Right kidney (tissue), 1 donor: ENCODE data around the gene BICRA.
"Not testable (repeated sequence)": the region's sequence is repeated elsewhere in the genome, so short reads cannot be mapped to it uniquely, and the experiment has no call there.

Source experiments
- DNase-seq: peaks from one replicate; pipeline ENCODE4 v3.0.0-alpha.2; 2016

Gene BICRA

DNA sequence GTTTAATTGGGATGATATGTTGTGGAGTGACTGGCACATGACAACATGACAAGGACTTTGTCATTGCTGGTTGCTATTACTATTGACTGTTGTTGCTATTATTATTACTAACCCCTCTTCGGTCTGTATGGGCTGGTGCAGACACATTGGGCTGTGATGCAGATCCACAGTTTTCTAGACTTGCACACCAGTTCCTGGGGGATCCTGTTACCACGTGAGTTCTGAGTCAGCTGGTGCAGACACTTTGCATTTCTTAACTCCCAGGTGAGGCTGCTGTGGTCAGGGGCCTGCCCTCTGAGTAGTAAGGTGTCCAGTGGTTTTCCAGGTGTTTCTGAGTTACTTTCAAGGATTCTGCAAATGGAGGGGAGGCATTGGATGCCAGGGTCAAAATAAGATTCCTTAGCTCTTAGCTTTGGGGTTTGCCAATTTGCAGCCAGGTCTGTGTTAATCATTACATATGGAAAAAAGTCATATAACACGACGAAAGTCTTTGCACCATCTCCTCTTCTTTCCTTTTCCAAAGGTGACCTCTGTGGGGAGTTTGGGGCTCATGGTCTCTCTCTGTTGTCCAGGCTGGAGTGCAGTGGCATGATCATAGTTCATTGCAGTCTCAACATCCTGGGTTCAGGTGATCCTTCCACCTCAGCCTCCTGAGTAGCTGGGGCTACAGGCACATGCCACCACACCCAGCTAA is 19.3 kb downstream of the BICRA start:
- no peak for DNase-seq

DNA sequence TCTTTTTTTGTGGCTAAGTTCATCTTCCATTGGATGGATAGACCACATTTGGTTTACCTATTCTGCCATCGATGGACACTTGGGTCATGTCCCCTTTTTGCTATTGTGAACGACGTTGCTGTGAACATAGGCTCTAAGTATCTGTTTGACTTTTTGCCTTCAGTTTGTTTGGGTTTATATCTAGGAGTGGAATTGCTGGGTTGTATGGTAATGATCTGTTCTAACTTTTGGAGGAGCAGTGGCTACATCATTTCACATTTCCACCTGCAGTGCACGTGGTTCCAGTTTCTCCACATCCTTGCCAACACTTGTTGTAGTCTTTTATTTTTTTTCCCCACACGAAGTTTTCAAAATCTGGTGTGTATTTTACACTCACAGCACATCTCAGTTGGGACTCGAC is 21.7 kb downstream of the BICRA start:
- DNase-seq: no peak

DNA sequence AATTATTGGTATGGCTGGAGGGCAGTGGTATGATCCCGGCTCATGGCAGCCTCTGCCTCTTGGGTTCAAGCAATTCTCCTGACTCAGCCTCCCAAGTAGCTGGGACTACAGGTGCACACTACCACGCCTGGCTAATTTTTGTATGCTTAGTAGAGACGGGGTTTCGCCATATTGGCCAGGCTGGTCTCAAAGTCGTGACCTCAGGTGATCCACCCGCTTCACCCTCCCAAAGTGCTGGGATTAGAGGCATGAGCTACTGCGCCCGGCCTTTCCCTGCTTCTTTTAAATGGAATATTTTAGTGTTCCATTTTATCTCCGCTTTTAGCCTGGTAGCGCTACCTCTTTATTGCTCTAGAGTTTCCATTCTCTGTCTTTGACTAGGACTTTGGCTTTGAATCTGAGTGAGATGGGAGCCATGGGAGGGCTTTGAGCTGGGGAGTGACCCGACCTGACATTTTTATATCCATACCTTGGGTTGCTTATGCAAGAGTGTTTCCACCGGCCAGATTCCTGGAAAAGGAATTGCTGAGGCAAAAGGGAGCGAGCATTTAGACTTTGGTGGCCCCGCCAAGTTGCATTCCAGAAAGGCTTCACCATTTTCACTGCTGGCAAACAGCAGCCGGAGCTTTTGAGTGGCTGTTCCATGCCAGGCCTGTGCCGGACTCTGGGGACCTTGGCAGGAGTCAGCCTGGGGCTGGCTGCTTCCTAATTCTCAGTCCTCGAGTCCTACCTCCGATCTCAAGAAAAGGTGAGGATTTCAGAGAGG is 22.9 kb downstream of the BICRA start:
- DNase-seq: no peak

DNA sequence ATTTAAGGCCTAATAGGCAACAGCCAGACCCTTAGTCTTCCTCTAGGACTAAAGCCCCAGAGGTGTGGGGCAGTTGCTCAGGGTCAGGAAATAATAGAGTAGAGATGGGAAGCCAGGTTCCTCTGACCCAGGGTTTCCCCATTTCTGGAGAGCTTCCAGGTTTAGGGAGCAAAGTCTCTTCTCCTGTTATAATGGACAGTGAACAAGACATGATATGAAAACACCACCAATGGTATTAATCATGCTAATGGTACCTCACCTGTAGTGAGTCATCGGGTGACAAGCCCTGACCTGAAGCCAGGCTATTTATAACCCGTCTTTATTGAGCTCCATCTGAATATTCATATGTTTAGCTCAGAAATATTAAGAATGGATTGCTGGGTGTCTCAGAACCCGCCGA is 24.6 kb downstream of the BICRA start:
- no peak for DNase-seq

DNA sequence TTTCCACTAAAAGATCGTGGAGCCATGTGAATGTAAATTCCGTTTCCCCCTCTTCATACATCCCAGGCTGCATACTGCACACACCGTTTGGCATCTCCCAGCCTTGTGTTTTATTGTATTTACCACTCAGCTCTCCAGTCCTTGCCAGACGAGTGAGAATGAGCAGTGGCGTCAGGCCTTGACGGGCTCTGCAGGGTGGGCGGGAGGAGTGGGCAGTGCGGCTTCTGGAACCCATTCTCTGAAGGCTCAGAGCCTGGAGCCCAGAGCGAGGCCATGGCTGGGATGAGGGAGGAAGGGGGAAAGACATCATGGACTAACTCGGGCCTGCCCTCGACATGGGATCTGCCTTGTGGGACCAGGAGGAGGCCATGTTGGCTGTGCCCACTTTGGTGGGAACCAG is 25.1 kb downstream of the BICRA start:
- no peak for DNase-seq

DNA sequence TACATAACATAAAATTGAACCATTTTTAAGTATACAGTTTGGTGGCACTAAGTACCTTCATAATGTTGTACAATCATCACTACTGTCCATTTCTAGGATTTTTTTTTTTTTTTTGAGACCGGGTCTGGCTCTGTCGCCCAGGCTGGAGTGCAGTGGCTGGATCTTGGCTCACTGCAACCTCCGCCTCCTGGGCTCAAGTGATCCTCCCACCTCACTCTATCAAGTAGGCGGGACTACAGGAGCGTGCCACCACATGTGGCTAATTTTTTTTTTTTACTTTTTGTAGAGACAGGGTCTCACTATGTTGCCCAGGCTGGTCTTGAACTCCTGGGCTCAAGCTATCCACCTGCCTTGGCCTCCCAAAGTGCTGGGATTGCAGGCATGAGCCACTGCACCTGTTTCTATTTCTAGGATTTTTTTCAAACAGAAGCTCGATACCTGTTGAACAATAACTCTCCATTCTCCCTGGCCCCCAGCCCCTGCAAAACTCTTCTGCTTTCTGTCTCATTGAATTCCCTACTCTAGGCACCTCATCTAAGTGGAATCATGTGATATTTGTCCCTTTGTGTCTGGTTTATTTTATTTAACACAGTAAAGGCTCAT is 26.3 kb downstream of the BICRA start:
- DNase-seq: not testable (repeated sequence)

DNA sequence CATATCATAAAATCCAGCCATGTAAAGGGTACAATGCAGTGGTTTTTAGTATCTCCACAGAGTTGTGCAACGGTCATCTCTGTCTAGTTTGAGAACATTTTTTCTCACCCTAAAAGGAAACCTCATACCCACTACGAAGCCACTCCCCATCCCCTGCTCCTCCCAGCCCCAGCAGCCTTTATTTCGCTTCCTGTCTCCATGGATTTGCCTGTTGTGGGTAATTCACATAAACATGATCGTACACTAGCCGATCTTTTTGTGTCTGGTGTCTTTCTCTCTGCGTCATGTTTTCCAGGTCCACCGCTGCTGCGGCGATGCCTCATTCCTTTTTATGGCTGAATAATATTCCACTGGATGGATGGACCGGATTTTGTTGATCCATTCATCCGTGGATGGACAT is 28.6 kb downstream of the BICRA start:
- no peak for DNase-seq

DNA sequence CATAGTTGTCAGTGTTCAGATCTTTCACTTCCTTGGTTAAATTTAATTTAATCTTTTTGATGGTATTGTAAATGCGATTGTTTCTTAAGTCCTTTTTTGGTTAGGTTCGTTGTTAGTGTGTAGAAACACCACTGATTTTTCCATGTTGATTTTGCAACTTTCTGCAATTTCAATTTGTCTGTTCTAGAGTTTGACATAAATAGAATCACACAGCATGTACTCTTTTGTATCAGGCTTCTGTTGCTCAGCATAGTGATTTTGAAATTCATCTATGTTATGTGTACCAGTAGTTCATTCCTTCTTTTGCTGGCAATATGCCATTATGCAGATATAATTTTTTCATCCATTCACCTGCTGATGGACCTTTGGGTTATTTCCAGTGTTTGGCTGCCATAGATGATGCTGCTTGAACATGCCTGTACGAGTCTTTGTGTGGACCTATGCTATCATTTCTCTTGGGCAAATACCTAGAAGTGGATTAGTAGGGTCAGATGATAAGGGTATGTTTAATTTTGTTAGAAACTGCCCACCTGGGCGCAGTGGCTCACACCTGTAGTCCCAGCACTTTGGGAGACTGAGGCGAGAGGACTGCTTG is 33.1 kb downstream of the BICRA start:
- DNase-seq: no peak

DNA sequence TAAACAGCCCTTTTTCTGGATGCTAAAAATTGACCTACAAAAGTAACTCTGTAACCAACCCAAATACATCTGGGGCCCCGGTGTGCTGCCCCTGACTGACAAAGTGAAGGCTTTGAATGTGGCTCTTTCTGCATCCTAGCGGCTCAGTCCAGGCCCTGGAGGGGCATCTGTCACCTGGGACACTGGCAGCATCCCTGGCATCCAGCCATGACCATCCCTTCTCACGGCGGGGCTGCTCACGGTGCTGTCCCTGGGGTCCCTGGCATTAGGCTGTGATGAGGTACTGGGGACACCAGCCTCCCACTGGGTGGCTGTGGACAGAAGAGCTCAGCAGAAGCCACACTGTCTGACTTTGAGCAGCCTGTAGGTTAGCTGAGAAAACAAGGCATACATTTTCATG is 34.3 kb downstream of the BICRA start:
- DNase-seq: no peak

DNA sequence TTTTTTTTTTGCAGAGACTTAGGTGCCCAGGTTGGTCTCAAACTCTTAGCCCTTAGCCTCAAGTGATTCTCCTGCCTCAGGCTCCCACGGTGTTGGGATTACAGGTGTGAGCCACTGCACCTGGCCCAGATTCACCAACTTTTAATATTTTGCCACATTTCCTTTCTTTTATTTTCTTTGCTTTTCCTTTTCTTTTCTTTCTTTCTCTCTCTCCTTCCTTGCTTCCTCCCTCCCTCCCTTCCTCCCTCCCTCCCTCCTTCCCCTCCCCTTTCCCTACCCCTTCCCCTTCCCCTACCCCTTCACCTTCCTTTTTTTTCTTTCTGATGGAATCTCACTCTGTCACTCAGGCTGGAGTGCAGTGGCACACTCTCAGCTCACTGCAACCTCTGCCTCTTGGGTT is 35.3 kb downstream of the BICRA start:
- DNase-seq: no peak

DNA sequence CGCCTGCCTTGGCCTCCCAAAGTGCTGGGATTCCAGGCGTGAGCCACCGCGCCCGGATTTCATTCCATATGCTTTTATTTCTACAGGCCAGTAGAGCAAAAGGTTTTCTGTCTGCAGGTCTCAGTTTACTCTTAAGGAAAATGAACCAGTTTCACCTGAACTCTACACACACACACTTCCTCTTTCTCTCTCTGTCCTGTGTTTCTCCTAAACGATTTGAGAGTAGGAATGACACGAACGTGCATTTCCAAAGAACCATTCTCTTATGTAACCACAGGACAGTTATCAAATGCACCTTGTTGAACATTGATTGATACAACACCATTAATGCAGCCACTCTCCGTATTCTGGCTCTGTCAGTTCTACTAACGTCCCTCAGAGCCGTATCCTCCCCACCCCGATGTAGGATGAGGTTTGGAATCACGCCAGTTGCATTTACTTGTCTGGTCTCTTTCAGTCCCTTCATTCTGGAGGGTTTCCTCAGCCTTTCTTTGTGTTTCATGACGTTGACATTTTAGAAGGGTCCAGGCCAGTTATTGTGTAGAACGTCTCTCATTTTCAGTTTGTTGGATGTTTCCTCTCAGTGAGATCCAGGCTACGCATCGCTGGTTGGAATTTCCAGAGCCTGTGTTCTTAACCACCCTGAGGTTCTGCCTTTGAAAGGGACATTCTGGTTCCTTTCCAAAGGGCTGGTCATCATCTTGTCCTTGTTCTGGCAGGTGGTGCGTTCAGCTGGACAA is 36.0 kb downstream of the BICRA start:
- DNase-seq: no peak

DNA sequence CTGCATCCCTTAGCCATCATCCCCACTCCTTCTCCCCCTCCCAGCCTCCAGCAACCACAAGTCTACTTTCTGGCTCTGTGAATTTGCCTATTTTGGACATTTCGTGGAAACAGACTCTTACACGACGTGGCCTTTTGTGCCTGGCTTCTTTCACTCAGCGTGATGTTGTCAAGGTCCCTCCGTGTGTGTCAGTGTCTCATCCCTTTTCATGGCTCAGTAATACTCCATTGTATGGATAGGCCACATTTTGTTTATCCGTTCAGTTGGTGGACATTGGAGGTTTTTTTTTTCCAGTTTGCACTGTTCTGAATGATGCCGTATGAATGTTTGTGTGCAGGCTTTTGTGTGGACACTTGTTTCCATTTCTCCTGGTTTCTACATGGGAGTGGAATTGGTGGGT is 38.0 kb downstream of the BICRA start:
- DNase-seq: no peak

DNA sequence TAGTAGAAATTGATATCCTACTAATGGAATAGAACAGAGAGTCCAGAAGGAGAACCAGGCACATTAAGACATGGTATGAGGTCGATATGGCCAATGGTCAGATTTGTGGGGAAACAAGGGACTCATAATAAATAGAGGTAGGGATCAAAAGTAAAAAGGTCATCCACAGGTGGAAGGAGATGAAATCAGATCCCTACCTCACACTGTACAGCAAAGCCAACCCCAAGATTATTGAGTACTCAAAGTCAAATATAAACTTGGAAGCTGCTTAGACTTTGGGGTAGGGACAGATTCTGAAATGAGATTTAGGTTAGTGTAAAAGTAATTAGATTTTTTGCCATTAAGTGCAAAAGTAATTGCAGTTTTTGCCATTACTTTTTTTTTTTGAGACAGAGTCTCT is 40.7 kb downstream of the BICRA start:
- no peak for DNase-seq

DNA sequence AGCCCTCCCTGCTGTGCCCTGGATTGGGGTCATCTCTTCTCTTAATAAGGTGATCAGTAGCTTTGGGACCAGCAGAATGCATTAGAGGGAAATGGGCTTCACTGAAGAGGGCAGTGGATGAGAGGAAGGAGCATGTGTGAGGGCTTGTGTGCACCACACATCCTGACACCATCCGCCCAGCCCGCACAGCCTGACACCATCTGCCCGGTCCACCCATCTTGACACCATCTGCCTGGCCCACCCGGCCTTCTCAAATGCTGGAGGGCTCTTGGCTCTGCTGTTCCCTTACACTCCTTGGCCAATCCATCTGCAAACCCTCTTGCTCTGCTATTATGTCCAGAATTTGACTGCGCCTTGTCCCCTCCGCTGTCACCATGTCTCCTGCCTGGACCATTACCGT is 41.8 kb downstream of the BICRA start:
- DNase-seq: no peak

DNA sequence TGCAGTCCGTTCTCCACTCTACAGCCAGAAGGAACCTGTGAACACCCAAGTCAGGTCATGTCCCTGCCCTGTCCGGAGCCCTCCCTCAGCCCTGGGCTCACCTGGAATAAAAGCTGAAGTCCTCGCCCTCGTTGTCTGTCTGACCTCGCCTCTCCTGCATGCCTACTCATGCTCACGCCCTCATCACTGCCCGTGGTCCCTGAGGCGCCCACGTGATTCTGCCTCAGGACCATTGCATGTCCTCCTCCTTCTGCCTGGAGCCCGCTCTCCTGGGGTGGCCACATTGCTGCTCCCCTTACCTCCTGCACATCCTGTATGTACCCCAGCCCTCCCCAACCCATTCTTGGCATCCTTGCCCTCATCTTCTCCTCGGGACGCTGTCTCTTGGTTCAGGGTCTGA is 42.2 kb downstream of the BICRA start:
- no peak for DNase-seq

DNA sequence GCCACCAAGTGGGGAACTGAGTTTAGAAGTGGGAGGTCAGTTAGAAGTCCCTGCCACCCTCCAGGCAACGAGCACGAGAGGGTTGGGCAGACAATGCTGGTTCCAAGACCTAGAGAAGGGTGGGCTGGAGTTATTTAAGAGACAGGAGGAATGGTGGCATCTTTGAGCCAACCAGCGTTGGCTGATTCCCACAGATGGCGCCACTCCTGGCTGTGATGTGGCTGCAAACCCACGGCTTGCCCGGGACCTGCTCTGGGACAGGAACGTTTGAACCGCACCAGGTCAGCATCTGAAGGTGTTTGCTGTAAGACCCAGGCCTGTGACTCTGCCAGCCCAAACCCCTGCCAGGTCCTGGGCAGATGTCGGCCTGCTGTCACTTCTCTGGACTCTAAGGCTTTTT is 42.8 kb downstream of the BICRA start:
- DNase-seq: no peak

DNA sequence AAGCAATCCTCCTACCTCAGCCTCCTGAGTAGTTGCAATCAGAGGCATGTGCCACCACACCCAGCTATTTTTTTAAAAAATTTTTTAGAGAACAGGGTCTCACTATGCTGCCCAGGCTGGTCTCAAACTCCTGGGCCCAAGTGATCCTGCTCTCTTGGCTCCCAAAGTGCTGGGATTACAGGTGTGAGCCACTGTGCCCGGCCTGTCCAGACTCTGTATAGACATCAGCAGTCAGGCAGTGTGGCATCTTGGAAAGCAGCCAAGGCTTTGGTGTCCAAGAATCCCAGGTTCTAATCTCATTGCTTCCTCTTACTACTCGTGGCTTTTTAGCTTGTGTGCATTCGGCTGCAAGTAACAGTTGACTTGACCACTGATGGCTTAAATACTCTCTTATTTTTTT is 43.4 kb downstream of the BICRA start:
- no peak for DNase-seq

DNA sequence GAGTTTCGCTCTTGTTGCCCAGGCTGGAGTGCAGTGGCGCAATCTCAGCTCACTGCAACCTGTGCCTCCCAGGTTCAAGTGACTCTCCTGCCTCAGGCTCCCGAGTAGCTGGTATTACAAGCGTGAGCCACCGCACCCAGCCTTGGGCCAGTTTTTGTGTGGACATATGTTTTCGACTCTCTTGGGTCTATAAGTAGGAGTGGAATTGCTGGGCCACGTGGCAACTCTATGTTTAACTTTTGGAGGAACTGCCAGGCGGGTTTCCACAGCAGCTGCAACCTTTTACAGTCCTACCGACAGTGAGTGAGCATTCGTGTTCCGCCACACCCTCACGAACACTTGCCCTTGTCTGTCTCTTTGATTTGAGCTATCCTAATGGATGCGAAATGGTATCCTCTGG is 44.9 kb downstream of the BICRA start:
- no peak for DNase-seq

DNA sequence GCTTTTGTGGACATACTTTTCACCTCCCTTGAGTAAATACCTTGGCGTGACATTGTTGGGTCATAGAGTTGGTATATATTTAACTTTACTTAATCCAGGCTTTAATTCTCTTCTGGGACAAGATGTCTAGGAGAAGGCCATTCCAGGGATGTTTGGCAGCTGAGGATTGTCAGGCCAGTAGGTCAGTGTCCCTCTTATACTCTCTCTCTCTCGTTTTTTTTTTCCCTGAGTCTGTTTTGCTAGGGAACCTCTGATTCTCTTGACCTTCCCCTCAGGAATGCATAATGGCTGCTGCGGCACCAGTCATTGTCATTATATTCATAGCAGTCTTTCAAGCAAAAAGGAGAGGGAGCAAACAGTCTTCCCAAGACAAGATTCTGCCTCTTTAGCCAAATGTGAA is 48.8 kb downstream of the BICRA start:
- DNase-seq: no peak

DNA sequence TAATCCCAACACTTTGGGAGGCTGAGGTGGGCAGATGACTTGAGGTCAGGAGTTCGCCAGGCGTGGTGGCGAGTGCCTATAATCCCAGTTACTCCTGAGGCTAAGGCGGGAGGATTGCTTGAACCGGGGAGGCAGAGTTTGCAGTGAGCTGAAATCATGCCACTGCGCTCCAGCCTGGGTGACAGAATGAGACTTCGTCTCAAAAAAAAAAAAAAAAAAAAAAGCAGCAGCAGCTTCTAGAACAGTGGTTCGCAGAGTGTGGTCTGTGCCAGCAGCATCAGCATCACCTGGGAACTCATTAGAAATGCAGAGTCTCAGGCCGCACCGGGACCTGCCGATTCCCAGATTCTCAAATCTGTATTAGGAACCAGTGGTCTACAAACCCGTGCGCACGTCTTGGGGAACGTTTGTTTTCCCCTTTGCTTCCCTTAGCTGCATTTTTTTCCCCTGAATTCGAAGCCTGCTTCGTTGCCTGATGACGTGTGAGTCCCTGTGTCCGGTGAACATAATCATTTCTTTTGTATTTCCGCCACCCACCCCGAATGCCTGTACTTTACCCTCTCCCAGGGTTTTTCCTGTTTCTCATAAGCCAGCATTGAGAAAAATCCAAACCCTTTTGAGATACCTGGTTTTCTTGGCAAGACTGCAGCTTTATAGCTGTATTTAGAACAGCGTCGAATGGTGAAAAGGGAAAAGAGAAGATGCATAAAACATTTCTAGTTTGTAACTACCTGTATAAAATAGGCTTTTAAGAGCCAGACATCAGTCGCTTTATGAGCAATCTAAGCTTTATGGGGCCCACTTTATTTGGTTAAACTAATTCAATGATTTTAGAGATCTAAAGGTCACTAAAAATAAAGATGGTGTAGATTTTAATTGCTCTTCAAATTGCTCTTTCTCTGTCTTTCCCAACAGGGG is 49.8 kb downstream of the BICRA start:
- no peak for DNase-seq

DNA sequence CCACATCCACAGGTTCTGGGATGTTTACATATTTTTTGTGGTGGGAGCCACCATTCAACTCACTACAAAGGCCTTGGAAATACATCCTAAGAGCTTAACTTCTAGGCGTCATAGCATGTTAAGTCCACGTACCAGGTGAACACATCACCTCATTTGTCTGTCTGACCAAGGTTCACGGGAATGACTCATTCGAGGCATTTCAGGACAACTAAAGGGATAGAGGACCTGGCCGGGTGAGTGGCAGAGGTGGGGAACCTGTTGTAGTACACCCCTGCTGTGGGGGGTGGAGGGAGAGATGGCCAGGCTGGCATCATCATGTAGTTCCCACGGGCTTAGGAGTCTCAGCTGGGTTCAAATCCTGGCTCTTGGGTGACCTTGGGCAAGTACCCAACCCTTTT is 51.5 kb downstream of the BICRA start:
- DNase-seq: no peak

DNA sequence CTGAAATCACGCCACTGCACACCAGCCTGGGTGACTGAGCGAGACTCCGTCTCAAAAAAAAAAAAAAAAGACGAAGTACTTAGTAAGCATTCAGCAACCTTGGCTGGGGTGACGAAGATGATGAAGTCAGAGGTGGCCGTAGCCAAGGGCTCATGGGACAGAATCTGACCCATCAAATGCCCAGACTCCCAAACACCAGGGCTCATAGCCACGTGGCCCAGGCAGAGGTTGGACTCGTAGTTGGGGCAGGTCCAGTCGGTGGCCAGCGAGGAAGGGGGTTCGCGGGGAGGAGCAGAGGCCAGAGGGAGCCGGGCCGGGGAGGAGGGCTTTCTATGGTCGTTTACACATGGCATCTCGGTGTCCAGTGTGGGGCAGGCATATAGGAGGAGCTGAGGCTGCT is 52.2 kb downstream of the BICRA start:
- no peak for DNase-seq
